Transverse colon (tissue), 4 donors: ENCODE data around the gene HYAL2. TPM values are rescaled to one million over a fixed set of nuclear protein-coding genes. Genes with fewer than 3 reads are reported as not detected.

Experiments used
- DNase-seq: peaks from one replicate; pipeline ENCODE4 v3.0.0-alpha.2; 2019
- H3K27ac ChIP-seq, 4 donors: fragments of 200-600 bp; sonication (generic); 2 replicates each; pipeline ENCODE4 v1.5.1; 2016 to 2018; ENCODE audit warnings: inconsistent platforms in 4 of 4
- H3K27me3 ChIP-seq: fragments of 200-600 bp; sonication (generic); 2 replicates; pipeline ENCODE4 v1.5.1; 2017; ENCODE audit warnings: inconsistent platforms
- H3K36me3 ChIP-seq, 4 donors: fragments of 200-600 bp; sonication (generic); 2 replicates each; pipeline ENCODE4 v1.5.1; 2017 to 2019; ENCODE audit warnings: inconsistent platforms in 4 of 4
- H3K4me1 ChIP-seq, 4 donors: fragments of 200-600 bp; sonication (generic); 2 replicates each; pipeline ENCODE4 v1.5.1; 2017 to 2020; ENCODE audit warnings: inconsistent platforms in 4 of 4
- H3K4me3 ChIP-seq, 4 donors: fragments of 200-600 bp; sonication (generic); 1 replicate in 1 of 4; 2 replicates in 3 of 4; pipeline versions ENCODE4 v1.5.1 to v1.6.1; 2017 to 2019; ENCODE audit warnings: inconsistent platforms in 4 of 4
- H3K9me3 ChIP-seq, 2 donors: fragments of 200-600 bp; sonication (generic); 2 replicates each; pipeline ENCODE4 v1.5.1; 2017 to 2019; ENCODE audit warnings: inconsistent platforms in 2 of 2
- EP300 ChIP-seq: sonication (generic); formaldehyde crosslinking; IDR thresholded peaks from one replicate; pipeline ENCODE4 v1.6.1; 2017; ENCODE audit warnings: antibody characterized with exemption, low read depth
- POLR2A ChIP-seq: fragments of 450-650 bp; IDR thresholded peaks from one replicate; pipeline ENCODE4 v1.6.1; 2016; ENCODE audit warnings: antibody characterized with exemption, mild to moderate bottlenecking, moderate library complexity
- POLR2AphosphoS5 ChIP-seq, 3 donors: sonication (generic); formaldehyde crosslinking; IDR thresholded peaks; one replicate each; pipeline ENCODE4 v1.6.1; 2016; ENCODE audit warnings: antibody characterized with exemption in 3 of 3
- WGBS, 2 donors: methylation state at CpG; one replicate each; pipeline ENCODE4 v1.1.5; 2018; ENCODE audit warnings: low coverage in 1 of 2; 5-methylcytosine and 5-hydroxymethylcytosine counted together
- in situ Hi-C, 4 donors: fragments of 200-750 bp; cut with MboI; loops; one replicate each; pipeline versions ENCODE4 v1.15.0 to v1.15.1; 2017; ENCODE audit warnings: low sequenced_read_pairs in 3 of 4, low pct_ligation_motif_present in 1 of 4, low pct_unique_long_range_greater_than_20kb in 1 of 4
- intact Hi-C: fragments of 100-400 bp; cut with DNase I; formaldehyde crosslinking; loops from one replicate; pipeline ENCODE4 v1.15.1; 2023; ENCODE audit warnings: low total_unique reads
- total RNA-seq, 4 donors: library from RNA; depleted of rRNA; stranded (reverse); fragments of >200 nt; gene quantifications; one replicate each; pipeline ENCODE4 v1.1.0, GENCODE V29; 2016
- TF ChIP-seq, protein P1 (sequence below), 5 experiments: fragments of 200-600 bp in 3 of 5; fragments of 450-650 bp in 2 of 5; sonication (generic) in 3 of 5; IDR thresholded peaks; 1 replicate in 2 of 5; 2 replicates in 3 of 5; pipeline ENCODE4 v1.5.1; 2016 to 2017; ENCODE audit warnings: antibody characterized with exemption in 5 of 5, inconsistent platforms in 3 of 5, mild to moderate bottlenecking in 2 of 5, moderate library complexity in 1 of 5

The HYAL2 gene
- total RNA-seq, 4 donors from 2014 or later: 18.7 to 51.1 (median 32.0) TPM

- WGBS, 2 donors: 71% methylated on average over 1 of the region's 2 CpGs; no CpG with 5 or more reads in 1 of the 2 donors
- intact Hi-C loops (loop anchor here (10.0 kb wide), 1 partner anchor 154 kb away; no protein-coding TSS in a partner anchor), in situ Hi-C loops (no loop called here)
- Histone ChIP-seq H3K27ac (no peak within 1 kb of the TSS), H3K36me3 (no peaks in the 10 kb centered on the region), H3K9me3 (no peaks in the 10 kb centered on the region), H3K4me3 (no peak within 1 kb of the TSS), H3K27me3 (peaks cover 27% of the 10 kb centered on the region), H3K4me1 (peaks cover 0 to 10% (median 4%) of the 10 kb centered on the region in 4 donors)
- DNase-seq: no peak
- TF ChIP-seq, protein P1, sequence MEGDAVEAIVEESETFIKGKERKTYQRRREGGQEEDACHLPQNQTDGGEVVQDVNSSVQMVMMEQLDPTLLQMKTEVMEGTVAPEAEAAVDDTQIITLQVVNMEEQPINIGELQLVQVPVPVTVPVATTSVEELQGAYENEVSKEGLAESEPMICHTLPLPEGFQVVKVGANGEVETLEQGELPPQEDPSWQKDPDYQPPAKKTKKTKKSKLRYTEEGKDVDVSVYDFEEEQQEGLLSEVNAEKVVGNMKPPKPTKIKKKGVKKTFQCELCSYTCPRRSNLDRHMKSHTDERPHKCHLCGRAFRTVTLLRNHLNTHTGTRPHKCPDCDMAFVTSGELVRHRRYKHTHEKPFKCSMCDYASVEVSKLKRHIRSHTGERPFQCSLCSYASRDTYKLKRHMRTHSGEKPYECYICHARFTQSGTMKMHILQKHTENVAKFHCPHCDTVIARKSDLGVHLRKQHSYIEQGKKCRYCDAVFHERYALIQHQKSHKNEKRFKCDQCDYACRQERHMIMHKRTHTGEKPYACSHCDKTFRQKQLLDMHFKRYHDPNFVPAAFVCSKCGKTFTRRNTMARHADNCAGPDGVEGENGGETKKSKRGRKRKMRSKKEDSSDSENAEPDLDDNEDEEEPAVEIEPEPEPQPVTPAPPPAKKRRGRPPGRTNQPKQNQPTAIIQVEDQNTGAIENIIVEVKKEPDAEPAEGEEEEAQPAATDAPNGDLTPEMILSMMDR (IDR thresholded peaks at IDR 0.05): no peak
- no peak for TF ChIP-seq POLR2A
- no peak for TF ChIP-seq POLR2AphosphoS5 (IDR thresholded peaks at IDR 0.05)
- TF ChIP-seq EP300: no peak
Measured at GRCh38 chr3:50278880-50279224, 43.7 kb downstream of the HYAL2 start, which contains the start of gene LSMEM2. Gene LSMEM2, plus strand, starts transcription at chr3:50279087. Its CDS starts 27 bp downstream, at chr3:50279114.

DNA sequence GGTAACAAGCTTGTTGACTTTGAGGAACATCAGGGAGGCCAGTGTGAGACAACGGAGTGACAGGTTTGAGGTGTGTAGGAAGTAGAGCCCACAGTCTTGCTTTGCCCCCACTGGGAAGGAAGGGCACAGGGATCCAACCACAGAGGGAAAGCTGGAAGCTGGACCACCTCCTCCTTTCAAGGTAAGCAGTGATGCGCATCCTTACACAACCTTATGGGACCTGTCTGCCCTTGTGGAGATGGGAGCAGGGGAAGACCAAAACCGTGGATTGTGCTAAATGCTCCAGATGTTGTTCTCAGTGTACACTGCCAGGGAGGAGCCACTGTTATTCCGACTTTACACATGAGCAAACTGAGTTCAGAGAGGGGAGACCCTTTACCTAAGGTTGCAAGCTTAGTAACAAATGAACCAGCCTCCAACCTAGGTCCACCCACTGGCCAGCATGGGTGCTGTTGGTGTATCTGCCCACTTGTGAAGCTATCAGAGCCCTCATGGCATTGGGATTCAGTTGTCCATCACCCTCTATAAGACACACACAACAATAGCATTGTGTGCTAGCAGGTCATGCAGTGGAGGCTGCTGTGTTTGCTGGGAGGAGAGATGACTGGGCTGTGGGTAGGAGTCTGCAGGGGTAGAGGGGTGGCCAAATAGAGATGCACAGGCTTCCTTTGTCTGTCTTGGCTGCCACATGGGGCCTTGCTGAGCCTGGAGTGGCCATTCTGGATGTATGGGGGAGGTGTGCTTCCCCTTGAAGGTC is 44.2 kb downstream of the HYAL2 start:
- no peak for DNase-seq
- in situ Hi-C loops (no loop called here), intact Hi-C loops (loop anchor here (10.0 kb wide), 1 partner anchor 154 kb away; no protein-coding TSS in a partner anchor)
- Histone ChIP-seq H3K4me1 (peaks cover 3 to 15% (median 9%) of the 10 kb centered on the region in 4 donors), H3K36me3 (no peaks in the 10 kb centered on the region), H3K9me3 (no peaks in the 10 kb centered on the region), H3K27me3 (peaks cover 32% of the 10 kb centered on the region), H3K4me3 (no peak overlapping the region), H3K27ac (no peak overlapping the region)
- TF ChIP-seq EP300 (no peak), POLR2AphosphoS5 (IDR thresholded peaks at IDR 0.05) (no peak), POLR2A (no peak)
- TF ChIP-seq, protein P1 (IDR thresholded peaks at IDR 0.05): no peak
- 74% methylated on average over 4 of the region's 4 CpGs; no CpG with 5 or more reads in 1 of the 2 donors for WGBS, 2 donors

GRCh38 chr3:50276762-50277101 is 45.8 kb downstream of the HYAL2 start:
- H3K27ac ChIP-seq: no peak overlapping the region
- 87% methylated on average over 17 of the region's 17 CpGs; no CpG with 5 or more reads in 1 of the 2 donors for WGBS, 2 donors
- peaks cover 33% of the 10 kb centered on the region for H3K27me3 ChIP-seq
- H3K4me1 ChIP-seq: peaks cover 7 to 26% (median 14%) of the 10 kb centered on the region in 4 donors
- TF ChIP-seq POLR2AphosphoS5 (IDR thresholded peaks at IDR 0.05) (no peak), EP300 (no peak), POLR2A (no peak)
- TF ChIP-seq, protein P1 (IDR thresholded peaks at IDR 0.05): no peak
- intact Hi-C loops (loop anchor here (10.0 kb wide), 1 partner anchor 152 kb away; no protein-coding TSS in a partner anchor), in situ Hi-C loops (no loop called here)
- no peaks in the 10 kb centered on the region for H3K36me3 ChIP-seq
- H3K9me3 ChIP-seq: no peaks in the 10 kb centered on the region
- DNase-seq: no peak
- H3K4me3 ChIP-seq: no peak overlapping the region

DNA sequence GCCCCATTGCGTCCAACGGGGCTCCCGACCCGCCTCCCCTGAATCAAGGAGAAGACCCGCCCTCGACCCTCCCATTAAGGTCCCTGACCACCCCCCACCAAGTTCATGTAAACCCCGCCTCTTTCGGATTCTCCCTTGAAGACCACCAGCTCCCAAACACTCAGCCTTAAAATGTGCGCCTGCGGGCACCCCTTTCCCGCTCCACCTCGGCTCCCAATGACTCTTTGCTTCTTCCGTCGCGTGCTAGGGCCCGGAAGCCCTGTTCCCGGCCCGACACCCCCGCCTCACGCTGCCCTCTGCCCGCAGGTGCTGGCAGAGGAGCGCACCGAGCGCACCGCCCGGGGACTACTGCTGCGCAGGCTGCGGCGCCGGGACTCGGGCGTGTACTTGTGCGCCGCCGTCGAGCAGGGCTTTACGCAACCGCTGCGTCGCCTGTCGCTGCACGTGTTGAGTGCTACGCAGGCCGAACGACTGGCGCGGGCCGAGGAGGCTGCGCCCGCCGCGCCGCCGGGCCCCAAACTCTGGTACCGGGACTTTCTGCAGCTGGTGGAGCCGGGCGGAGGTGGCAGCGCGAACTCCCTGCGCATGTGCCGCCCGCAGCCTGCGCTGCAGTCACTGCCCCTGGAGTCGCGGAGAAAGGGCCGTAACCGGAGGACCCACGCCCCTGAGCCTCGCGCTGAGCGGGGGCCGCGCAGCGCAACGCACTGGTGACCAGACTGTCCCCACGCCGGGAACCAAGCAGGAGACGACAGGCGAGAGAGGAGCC is 46.4 kb downstream of the HYAL2 start:
- Histone ChIP-seq H3K4me3 (no peak overlapping the region), H3K9me3 (no peaks in the 10 kb centered on the region), H3K27me3 (peaks cover 33% of the 10 kb centered on the region), H3K4me1 (peaks cover 7 to 29% (median 14%) of the 10 kb centered on the region in 4 donors), H3K27ac (no peak overlapping the region), H3K36me3 (no peaks in the 10 kb centered on the region)
- intact Hi-C loops (loop anchor here (10.0 kb wide), 1 partner anchor 151 kb away; no protein-coding TSS in a partner anchor), in situ Hi-C loops (no loop called here)
- no peak for DNase-seq
- no peak for TF ChIP-seq POLR2AphosphoS5 (IDR thresholded peaks at IDR 0.05)
- TF ChIP-seq POLR2A: no peak
- TF ChIP-seq EP300: no peak
- TF ChIP-seq, protein P1 (IDR thresholded peaks at IDR 0.05): no peak
- 67 to 75% methylated on average over 8 to 65 of the region's 79 CpGs for whole genome bisulfite sequencing, 2 donors
